Type B pancreatic cell (in vitro differentiated cells): ENCODE results near the gene RHOU. TPM values are rescaled to one million over a fixed set of nuclear protein-coding genes. Genes with fewer than 3 reads are reported as not detected.

Source experiments
- DNase-seq: peaks from one replicate; pipeline ENCODE4 v3.0.0; 2021; ENCODE audit warnings: mixed read lengths; ENCODE audit not compliant: unreplicated experiment; ENCODE audit errors: extremely low spot score
- H3K27ac Mint-ChIP-seq: 2 replicates; pipeline ENCODE4 v1.8.0; 2021; ENCODE audit warnings: mild to moderate bottlenecking, mixed read lengths
- H3K27me3 Mint-ChIP-seq: 2 replicates; pipeline ENCODE4 v1.8.0; 2021; ENCODE audit warnings: mixed read lengths
- H3K36me3 Mint-ChIP-seq: 2 replicates; pipeline ENCODE4 v1.8.0; 2021; ENCODE audit warnings: mixed read lengths
- H3K4me1 Mint-ChIP-seq: one replicate; pipeline ENCODE4 v1.8.0; 2021; ENCODE audit warnings: mixed read lengths; ENCODE audit not compliant: unreplicated experiment
- H3K4me3 Mint-ChIP-seq: 2 replicates; pipeline ENCODE4 v1.8.0; 2021; ENCODE audit warnings: mild to moderate bottlenecking, mixed read lengths
- H3K9me3 Mint-ChIP-seq: 2 replicates; pipeline ENCODE4 v1.8.0; 2021; ENCODE audit warnings: mixed read lengths
- total RNA-seq: library from RNA; stranded (reverse); gene quantifications from 2 replicates; pipeline ENCODE4 v1.2.1, GENCODE V29; 2021; ENCODE audit warnings: low replicate concordance
- TF ChIP-seq, protein P1 (sequence below): fragments of 200-600 bp; sonication (generic); conservative IDR thresholded peaks from 2 replicates; pipeline ENCODE4 v1.5.0; 2021; ENCODE audit warnings: antibody characterized with exemption, mild to moderate bottlenecking

The RHOU gene
- total RNA-seq, 1 donor from 2014 or later, result 81.1 TPM

DNA sequence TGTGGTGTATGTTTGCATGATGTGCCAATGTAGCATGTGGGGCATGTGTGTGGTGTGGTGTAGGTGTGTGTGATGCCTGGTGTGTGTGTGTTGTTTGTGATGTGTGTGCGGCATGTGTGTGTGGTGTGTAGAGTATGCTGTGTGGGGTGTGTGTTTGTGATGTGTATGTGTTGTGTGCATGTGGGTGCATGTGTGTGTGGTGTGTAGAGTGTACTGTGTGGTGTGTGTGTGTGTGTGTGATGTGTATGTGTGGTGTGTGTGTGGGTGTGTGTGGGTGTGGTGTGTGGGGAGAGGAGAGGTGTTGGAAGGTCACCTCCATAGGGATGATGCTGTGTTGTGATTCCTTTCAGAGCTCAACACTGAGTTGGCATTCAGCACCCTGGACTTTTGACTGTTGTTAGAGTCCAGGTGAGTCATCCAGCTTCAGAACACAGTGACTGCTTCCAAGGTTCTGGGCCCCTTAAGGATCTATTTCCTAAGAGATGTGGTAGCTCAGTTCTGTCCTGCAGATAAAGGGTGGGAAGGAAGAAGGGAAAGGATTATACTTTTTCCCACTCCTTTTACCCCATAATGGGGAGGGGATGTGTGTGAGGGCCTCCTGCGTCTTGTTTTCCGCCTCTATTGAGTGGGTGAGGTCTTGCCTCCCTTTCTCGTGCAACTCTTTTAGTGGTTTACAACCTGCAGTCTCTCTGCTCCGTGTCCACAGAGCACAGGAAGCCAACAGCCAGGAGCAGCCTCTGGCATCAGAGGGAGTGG is 47.6 kb downstream of the RHOU start:
- no peaks in the 10 kb centered on the region for H3K27me3 Mint-ChIP-seq
- H3K36me3 Mint-ChIP-seq, result no peaks in the 10 kb centered on the region
- TF ChIP-seq, protein P1, sequence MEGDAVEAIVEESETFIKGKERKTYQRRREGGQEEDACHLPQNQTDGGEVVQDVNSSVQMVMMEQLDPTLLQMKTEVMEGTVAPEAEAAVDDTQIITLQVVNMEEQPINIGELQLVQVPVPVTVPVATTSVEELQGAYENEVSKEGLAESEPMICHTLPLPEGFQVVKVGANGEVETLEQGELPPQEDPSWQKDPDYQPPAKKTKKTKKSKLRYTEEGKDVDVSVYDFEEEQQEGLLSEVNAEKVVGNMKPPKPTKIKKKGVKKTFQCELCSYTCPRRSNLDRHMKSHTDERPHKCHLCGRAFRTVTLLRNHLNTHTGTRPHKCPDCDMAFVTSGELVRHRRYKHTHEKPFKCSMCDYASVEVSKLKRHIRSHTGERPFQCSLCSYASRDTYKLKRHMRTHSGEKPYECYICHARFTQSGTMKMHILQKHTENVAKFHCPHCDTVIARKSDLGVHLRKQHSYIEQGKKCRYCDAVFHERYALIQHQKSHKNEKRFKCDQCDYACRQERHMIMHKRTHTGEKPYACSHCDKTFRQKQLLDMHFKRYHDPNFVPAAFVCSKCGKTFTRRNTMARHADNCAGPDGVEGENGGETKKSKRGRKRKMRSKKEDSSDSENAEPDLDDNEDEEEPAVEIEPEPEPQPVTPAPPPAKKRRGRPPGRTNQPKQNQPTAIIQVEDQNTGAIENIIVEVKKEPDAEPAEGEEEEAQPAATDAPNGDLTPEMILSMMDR, result no peak
- H3K4me1 Mint-ChIP-seq, result peaks cover 40% of the 10 kb centered on the region
- H3K9me3 Mint-ChIP-seq, result peaks cover 7% of the 10 kb centered on the region
- H3K27ac Mint-ChIP-seq, result no peak overlapping the region
- H3K4me3 Mint-ChIP-seq, result no peak overlapping the region
- no peak for DNase-seq

DNA sequence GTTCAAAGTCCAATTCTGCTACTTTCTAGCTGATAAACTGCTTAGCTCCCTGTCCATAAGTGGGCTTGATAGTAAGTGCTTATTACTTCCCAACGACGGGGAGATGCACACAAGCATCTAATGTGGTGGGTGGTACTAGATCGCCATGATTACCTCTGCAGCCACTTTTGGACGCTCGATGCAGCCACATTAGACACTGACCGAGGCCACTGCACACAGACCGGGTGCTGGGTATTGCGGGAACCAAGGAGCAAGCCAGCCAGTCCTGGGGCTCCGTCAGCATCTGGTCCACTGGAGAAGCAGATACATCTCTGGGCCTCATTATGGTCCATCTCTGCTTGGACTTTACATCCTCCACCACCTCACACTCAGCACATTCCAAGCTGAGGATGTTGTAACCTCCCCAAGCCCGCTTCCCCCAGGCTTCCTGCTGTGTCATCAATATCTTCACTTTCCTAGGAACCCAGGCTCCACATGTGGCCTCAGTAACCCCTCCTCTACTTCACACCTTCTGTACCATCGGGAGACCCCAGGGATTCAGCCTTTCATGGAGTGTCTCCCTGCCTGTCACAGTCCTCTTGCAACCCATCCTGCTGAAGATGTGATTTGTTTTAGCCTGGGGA is 48.2 kb downstream of the RHOU start:
- TF ChIP-seq, protein P1, result no peak
- DNase-seq, result no peak
- H3K36me3 Mint-ChIP-seq, result no peaks in the 10 kb centered on the region
- H3K4me1 Mint-ChIP-seq, result peaks cover 40% of the 10 kb centered on the region
- H3K27ac Mint-ChIP-seq, result peak overlapping the region; percentile 22
- H3K27me3 Mint-ChIP-seq, result no peaks in the 10 kb centered on the region
- H3K4me3 Mint-ChIP-seq, result no peak overlapping the region
- H3K9me3 Mint-ChIP-seq, result peaks cover 7% of the 10 kb centered on the region

DNA sequence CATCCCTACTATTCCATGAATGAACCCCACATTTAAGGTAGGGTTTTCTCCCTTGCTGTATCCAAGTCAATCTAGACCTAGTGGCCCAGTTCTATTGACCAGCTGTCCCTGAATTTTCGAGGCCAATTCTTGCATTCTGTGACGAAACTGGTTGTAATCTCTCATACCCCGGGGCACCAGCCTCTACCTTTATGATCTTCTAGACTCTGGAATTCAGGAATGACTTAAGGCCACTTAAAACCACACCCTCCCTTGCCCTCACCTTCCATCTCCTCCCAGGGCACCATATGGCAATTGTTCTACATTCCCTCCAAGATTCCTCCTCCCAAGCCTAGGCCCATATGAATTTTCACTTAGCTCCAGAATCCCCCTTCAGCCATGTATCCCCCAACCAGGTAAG is 48.9 kb downstream of the RHOU start:
- Mint-ChIP-seq H3K9me3 (peaks cover 7% of the 10 kb centered on the region), H3K36me3 (no peaks in the 10 kb centered on the region), H3K4me1 (peaks cover 40% of the 10 kb centered on the region), H3K4me3 (peak overlapping the region; percentile 23), H3K27me3 (no peaks in the 10 kb centered on the region), H3K27ac (peak overlapping the region; percentile 22)
- DNase-seq, result no peak
- TF ChIP-seq, protein P1, result no peak

DNA sequence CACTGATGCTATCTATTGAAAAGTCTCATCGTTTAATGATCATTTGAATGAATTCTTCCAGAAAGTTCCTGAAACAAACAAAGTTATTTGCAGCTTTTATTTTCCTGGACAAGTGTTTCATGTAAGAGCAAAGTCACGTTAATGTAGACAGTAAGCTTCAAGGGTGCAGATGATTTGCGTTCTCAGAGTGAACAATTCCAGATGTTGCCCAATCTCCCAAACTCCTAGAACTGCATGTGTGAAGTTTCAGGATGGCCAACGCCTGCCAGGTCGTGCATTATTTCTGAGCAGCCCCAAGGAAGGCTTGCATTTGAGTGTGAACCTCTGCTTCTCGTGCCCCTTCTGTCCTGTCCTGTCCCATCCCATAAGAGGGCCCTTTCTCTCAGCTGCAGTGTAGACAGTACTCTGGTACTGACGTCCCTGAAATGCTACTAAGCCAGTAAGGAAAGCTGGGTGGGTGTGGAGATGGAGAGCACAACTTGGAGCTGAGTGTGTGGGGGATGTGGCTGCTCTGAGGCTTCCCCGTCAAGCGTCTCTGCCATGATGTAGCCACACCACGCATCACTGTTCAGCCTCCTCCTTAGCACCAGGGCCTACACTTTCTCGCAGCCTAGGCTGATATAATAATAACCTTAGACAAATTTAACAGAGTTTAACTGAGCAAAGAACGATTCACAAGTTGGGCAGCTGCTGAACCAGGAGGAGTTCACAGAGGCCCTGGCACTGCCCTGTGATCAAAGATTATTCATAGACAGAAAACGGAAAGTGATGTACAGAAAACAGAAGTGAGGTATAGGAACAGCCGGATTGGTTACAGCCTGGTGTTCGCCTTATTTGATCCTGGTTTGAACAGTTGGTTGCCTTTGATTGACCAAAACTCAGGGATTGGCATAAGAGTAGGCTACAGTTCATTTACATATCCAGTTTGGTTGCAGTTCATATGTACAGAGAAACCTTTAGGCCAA is 50.4 kb downstream of the RHOU start:
- H3K27ac Mint-ChIP-seq, result no peak overlapping the region
- TF ChIP-seq, protein P1, result no peak
- H3K27me3 Mint-ChIP-seq, result no peaks in the 10 kb centered on the region
- H3K4me1 Mint-ChIP-seq, result peaks cover 36% of the 10 kb centered on the region
- no peaks in the 10 kb centered on the region for H3K36me3 Mint-ChIP-seq
- H3K9me3 Mint-ChIP-seq, result peaks cover 7% of the 10 kb centered on the region
- no peak for DNase-seq
- H3K4me3 Mint-ChIP-seq, result no peak overlapping the region

DNA sequence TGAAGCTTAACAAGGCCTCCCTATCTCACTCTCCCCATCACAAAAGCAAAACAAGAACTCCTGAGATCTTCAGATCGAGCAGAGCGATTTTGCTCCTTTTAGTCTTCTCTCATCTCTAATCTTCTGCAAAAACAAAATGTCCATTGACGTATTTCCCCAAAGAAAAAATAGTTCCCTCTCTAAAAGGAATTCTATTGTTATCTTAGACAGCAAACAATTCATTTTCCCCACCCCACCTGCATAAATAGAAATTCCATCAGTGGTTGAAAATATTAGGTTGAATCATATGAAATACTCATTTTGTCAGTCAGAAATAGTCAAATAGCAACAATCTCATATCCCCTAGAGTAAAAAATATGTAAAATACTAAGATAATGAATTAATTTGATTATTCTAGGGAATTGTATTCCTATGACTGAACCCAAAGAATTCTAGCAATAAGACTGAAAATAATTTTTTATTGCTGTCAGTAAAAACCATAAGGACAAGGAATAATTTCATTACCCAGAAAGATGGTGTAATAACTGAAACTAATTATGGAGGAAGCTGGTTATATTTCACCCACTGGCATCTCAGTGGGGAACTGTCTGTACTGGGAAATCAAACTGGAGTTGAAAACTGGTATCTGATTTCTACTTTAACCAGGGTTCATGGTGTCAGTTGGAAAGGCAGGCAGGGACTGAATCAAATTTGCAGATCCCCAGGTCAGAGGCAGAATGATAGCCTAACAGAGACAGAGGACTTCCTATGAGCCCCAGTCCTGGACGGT is 51.3 kb downstream of the RHOU start:
- Mint-ChIP-seq H3K36me3 (no peaks in the 10 kb centered on the region), H3K4me1 (peaks cover 40% of the 10 kb centered on the region), H3K9me3 (peaks cover 7% of the 10 kb centered on the region), H3K27ac (no peak overlapping the region), H3K4me3 (no peak overlapping the region), H3K27me3 (no peaks in the 10 kb centered on the region)
- TF ChIP-seq, protein P1, result no peak
- no peak for DNase-seq
